DND-41 (cell line): ENCODE results near the gene SERPINB2.

Experiments used
- EZH2 ChIP-seq: IDR thresholded peaks from 3 replicates; pipeline ENCODE4 v1.6.1; 2012; ENCODE audit warnings: borderline replicate concordance, low read depth, mild to moderate bottlenecking, moderate library complexity, low read length, inconsistent platforms; ENCODE audit not compliant: severe bottlenecking
- TF ChIP-seq, protein P1 (sequence below): IDR thresholded peaks from 2 replicates; pipeline ENCODE4 v1.5.1; 2012; ENCODE audit warnings: borderline replicate concordance, low read length, moderate library complexity, mild to moderate bottlenecking; ENCODE audit not compliant: poor library complexity, severe bottlenecking; ENCODE audit errors: extremely low read depth

DNA sequence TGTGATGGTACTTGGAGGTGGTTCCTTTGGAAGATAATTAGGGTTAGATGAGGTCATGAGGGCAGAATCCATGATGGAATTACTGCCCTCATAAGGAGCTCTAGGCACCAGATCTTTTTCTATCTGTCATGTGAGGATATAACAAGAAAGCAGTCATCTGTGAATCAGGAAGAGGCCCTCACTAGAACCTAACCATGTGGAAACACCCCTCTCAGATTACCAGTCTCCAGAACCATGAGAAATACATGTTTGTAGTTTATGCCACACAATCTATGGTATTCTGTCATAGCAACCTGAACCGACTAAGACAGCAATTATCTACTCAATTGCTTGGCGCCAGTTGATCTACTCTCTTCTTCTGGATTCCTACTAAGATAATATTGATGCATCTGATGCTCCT, 17.9 kb downstream of the SERPINB2 start:
- TF ChIP-seq, protein P1, sequence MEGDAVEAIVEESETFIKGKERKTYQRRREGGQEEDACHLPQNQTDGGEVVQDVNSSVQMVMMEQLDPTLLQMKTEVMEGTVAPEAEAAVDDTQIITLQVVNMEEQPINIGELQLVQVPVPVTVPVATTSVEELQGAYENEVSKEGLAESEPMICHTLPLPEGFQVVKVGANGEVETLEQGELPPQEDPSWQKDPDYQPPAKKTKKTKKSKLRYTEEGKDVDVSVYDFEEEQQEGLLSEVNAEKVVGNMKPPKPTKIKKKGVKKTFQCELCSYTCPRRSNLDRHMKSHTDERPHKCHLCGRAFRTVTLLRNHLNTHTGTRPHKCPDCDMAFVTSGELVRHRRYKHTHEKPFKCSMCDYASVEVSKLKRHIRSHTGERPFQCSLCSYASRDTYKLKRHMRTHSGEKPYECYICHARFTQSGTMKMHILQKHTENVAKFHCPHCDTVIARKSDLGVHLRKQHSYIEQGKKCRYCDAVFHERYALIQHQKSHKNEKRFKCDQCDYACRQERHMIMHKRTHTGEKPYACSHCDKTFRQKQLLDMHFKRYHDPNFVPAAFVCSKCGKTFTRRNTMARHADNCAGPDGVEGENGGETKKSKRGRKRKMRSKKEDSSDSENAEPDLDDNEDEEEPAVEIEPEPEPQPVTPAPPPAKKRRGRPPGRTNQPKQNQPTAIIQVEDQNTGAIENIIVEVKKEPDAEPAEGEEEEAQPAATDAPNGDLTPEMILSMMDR: no peak
- TF ChIP-seq EZH2: no peak
